HG03064 (cell line): Measurements from ENCODE around the gene RSPO4.

Source experiments
- ATAC-seq: cut with Tn5 transposase; IDR thresholded peaks from one replicate; pipeline ENCODE4 v1.9.1; 2021; ENCODE audit warnings: low read depth; ENCODE audit not compliant: unreplicated experiment

Gene RSPO4

DNA sequence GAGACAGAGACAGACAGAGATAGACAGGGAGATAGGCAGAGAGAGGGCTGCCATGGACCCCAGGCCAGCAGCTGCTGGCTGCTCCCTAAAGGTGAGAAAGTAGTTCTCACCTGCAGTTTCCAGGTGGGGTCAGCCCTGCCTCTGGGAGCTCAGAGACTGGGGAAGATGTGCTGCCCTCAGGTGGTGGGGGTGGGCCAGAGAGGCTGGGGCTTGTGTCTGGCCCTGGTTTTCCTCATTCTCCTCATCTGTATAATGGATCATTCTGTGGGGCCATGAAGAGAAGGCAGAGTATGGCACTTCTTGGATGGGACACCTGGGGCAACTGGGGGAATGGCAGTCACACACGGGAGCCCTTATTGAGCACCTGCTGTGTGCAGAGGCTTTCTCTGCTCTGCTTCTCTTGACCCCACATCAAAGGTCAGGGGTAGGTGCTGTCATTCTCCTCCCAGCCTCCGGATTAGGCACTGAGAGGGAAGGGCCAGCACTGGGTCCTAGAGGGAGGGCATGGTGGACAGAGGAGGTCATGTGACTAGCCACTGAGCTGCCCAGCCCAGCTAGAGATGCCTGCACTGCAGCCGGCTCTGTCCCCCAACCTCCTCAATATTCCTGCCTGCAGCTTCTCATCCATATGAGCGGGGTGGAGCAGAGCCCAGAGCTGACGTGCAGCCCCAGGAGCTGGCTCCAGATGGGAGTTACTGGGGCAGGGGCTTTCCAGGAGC lies 90.1 kb downstream of the RSPO4 start:
- ATAC-seq = no peak

DNA sequence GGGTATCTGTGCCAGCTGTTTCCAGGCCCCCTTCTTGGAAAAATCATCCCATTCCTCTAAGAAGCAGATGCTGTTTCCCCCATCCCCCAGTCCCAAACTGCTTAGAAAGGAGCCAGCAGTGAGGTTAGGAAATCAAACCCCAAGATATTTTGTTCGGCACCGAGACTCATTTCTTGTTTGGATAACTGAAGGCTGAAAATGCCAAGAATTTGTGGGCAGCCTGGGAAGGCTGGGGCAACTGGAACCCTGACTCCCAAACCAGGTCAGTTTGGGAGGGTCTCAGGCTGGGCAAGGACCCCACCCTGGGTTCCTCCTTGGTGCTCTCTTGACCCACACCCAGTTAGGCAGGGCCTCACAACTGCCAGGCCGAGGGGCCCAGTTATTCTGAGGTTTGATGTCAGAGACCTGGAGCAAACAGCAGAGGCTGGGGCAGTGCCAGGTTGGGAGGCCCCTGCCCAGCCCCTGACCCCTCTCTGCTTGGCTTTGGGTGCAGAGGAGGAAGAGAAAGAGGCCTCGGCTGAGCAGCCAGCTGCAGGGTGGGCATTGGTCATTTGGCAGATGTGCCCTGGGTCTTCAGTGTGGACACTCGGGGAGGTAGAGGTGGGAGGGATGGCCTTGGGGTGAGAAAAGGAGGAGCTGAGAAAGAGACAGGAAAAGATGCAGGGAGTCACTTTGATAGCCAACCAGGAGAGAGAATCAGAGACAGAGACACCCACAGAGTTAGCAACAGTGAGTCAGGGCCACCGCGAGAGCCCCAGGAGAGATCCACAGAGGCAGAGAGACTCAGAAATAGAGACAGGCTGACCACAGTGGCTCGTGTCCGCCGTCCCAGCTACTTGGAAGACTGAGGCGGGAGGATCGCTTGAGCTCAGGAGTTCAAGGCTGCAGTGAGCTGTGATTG lies 91.0 kb downstream of the RSPO4 start:
- ATAC-seq = no peak

DNA sequence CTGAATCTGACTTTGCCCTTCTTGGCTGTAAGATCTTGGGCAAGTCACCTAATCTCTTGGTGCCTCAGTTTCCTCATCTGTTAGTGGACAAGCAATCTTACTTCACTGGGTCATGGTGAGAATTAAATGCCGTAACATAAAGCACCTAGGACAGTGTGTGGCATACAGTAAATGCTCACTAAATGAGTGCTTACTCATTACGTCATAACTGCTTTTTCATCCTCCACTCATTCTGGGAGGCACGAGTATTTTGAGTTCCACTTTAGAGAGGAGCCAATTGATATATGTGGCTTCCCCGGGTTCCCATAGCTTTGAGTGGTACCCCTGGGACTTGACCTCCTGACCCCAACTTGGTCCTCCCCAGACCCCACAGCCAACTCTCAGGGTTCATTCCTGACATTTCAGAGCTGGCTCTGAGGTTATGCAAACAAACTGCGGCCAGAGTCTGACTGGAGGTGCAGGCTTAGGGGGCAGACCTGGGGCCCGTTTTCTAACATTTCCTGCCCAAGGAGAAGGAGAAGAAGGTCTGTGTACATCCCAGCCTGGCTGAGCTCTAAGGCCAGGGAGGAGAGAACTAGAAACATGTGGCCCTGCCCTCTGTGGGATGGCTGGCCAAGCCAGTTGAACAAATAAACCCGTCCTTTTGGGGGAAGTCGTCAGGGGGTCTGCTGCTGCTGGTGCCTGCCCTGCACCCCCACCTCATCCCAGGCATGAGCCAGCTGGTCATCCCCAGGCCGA lies 91.8 kb downstream of the RSPO4 start:
- ATAC-seq = no peak

DNA sequence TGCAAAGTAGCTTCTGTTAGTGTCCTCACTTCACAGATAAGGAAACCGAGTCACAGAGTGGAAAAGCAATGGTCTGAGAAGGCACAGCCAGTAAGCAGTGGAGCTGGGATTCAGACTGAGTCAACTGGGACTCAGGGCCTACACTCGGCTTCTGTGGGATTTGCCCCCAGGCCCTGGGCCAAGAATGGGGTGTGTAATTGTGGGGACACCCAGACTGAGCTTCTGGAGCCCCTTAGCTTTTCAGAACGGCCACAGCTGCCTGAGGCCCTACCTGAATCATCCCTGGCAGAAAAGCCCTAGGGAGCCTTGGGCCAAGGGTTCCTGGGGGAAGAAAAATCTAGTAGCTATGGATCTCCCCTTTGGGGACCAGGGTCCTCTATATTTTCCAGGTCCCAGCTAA lies 92.5 kb downstream of the RSPO4 start:
- no peak for ATAC-seq
